CD4-positive, alpha-beta T cell treated with Interleukin-6 for 4 hours (primary cell): ENCODE measurements around the gene CDCA7L.

Source experiments
- DNase-seq: peaks from one replicate; pipeline ENCODE4 v3.0.0-alpha.2; 2020; ENCODE audit warnings: mixed read lengths

The CDCA7L gene

DNA sequence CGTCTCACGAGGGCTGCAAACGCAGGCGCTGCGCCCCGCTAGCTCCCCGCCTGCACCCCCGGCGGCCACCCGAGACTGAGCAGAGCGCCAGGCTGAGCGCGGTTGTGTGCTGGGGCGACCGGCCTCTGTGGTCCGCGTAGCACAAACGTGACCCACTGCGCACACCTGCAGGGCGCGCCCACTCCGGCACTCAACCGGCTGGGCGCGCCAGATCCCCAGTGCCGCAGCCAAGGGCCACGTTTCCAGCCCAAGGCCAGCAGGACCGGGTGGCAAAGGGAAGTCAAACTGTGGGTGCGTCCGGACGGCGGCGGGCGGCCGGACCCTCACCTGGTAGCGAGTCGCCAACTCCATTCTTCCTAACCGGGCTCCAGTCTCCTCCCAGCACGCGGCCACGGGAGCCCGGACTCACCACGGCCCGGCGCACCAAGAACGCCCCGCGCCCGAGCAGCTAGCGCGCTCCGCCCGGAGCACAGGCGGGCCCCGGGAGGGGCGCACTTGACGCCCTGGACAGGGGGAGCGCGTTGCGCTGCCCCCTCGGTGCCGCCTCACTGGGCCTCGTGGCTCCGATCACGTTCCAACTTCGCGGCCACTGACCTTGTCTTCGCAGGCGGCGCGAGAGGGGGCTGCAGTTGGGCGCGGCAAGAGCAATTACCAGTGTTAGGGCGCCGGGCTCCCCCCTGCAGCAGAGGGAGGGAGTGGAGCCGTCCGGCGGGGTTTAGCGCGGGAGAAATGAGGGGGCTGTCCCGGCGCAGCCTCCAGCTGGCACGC lies at the start of gene CDCA7L:
TSS of gene CDCA7L (minus strand) at position 446 of the 768 bp plus-strand sequence. CDS start at position 351, 95 bp downstream.
- DNase-seq, result peak; percentile 58

- DNase-seq, result no peak
Measured at GRCh38 chr7:21986096-21986495, 40.4 kb upstream of the CDCA7L start.

- no peak for DNase-seq
Measured at GRCh38 chr7:21984042-21984441, 38.3 kb upstream of the CDCA7L start.

DNA sequence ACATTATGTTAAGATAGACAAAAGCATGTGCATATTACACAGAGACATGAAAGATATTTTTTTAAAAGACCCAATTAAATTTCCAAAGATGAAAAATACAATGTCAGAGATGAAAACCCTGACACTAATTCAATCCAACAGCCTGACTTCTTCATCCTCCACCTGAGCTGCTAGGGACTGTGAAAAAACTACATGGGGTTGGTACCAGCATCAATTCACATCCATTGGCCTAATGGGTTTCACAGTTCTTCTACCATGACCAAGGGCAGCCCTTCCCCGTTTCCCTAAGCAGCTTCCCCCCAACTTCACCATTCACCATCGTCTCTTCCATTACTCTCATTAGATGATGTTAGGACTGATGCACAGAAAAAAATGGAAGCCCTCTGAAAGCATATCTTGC lies 37.4 kb upstream of the CDCA7L start:
- DNase-seq, result no peak

DNA sequence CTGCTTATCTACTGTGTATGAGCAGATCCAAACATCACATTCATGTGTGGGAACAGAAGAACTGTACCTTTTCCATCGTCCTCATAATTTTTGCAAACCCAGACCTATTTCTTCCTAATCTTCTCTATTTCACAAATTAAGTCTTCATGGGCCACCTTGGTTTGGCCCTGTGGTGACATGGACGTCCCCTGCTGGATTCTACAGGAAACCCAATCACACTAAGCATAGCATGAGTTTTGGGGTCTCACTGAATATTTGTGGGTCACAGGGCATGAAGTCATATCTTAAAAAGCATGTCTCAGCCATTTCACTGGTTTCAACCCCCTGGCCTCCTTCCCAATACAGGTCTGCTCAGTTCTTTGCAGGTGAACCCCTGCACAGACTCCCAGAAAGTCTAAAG lies 35.8 kb upstream of the CDCA7L start:
- DNase-seq, result no peak

GRCh38 chr7:21980926-21981500 lies 35.3 kb upstream of the CDCA7L start:
- DNase-seq, result no peak

- DNase-seq, result no peak
Measured at GRCh38 chr7:21972397-21972784, 26.7 kb upstream of the CDCA7L start.

GRCh38 chr7:21971780-21972396 lies 26.2 kb upstream of the CDCA7L start:
- no peak for DNase-seq

GRCh38 chr7:21969822-21970221 lies 24.1 kb upstream of the CDCA7L start:
- DNase-seq, result no peak

DNA sequence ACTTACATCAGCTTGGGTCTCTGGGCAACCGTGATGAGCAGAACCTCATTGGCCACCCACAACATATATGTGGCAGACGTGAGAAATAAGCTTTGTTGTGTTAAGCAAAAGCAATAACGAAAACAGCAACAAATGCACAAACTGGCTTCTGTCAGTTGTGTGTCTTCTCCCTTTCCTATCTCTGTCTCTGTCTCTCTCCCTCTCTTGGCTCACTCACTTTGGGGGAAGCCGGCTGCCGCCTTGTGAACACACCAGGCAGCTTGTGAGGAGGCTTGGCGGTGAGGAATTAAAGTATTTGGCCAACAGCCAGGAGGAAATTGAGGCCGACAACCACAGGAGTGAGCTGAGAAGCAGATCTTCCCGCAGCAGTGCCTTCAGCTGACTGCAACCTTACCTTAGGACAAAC lies 21.9 kb upstream of the CDCA7L start:
- DNase-seq, result peak; percentile 59

GRCh38 chr7:21966271-21966670 lies 20.6 kb upstream of the CDCA7L start:
- DNase-seq, result no peak

DNA sequence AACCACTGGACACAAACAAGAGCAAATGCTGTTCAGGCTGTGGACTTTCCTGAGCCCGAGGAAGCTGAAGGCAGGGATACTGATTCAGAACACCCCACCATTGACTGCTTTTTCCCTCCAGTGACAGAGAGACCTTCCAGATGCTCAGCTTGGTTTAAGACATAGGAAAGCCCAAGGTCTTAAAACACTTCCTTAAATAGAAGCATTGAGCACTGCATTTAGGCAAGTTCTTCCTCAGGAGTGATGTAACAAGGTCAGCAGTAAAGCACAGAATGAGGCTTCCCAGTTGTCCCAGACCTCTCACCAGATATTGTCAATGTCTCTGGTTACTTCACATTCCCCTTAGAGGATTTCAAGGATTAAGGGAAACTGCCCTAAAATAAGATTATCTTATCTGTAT lies 19.6 kb upstream of the CDCA7L start:
- DNase-seq, result no peak

GRCh38 chr7:21962677-21963076 lies 17.0 kb upstream of the CDCA7L start:
- no peak for DNase-seq

DNA sequence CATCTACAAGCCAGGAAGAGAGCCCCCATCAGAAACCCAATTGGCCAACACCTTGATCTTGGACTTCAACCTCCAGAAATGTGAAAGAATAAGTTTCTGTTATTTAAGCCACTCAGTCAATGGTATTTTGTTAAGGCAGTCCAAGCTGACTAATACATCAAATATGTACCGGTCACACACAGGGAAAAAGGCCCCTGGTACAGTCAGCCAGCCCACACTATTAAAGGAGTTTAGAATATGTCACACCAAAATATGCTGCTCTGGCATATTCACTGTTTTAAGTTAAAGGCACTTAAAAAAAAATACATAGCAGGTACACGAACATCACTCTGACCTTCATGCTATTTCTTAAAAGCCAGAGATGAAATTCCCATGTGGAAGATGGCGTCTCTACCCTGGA lies 15.2 kb upstream of the CDCA7L start:
- no peak for DNase-seq

DNA sequence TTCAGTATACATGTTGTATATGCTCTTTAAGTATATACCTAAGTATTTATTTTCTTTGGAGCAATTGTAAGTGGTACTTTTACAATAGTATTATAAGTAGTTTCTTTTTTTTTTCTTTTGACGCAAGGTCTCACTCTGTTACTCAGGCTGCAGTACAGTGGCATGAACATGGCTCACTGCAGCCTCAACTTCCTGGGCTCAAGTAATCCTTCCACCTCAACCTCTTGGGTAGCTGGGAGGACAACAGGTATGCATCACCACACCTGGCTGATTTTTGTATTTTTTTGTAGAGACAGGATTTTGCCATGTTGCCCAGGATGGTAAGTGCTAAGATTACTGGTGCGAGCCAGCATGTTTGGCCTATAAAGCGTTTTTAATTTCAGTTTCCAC lies 13.7 kb upstream of the CDCA7L start:
- DNase-seq, result no peak

DNA sequence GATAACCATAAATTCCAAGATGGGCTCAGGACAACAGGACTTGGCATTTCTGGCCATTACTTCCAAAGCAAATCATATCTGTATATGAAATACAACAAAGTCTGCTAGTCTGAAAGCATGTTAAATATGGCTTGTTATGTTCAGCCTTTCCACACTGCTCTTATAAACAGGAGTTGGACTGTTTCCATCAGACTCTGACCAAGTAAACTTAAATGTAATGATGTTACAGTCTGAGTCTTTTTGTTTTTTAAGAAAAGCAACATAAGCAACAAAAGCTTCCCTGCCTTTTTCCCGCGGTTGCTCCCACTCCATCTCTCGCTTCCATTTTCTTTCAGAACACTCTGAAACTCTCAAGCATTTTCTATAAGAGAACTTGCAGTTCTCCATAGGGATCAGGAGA lies 8.1 kb upstream of the CDCA7L start:
- no peak for DNase-seq

GRCh38 chr7:21948887-21949540 lies 3.3 kb upstream of the CDCA7L start:
- no peak for DNase-seq

DNA sequence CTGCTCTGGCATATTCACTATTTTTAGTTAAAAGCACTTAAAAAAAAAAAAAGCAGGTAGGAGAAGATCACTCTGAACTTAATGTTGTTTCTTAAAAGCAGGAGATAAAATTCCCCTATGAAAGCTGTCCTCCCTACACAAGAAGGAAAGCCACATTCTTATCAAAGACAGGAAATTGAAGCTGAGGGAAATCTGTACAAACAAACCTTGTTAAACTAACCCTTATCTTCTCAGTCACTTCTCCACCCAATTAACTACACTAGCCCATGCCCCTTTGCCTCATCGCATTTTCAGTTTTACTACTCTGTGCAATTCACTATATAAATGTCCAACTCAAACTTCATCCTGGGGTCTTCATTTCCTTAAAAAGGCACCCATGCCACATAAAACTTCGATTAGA lies 2.7 kb upstream of the CDCA7L start:
- DNase-seq, result no peak

- no peak for DNase-seq
Measured at GRCh38 chr7:21947946-21948345, 2.2 kb upstream of the CDCA7L start.

GRCh38 chr7:21947056-21947455 lies 1.4 kb upstream of the CDCA7L start:
- DNase-seq, result no peak

DNA sequence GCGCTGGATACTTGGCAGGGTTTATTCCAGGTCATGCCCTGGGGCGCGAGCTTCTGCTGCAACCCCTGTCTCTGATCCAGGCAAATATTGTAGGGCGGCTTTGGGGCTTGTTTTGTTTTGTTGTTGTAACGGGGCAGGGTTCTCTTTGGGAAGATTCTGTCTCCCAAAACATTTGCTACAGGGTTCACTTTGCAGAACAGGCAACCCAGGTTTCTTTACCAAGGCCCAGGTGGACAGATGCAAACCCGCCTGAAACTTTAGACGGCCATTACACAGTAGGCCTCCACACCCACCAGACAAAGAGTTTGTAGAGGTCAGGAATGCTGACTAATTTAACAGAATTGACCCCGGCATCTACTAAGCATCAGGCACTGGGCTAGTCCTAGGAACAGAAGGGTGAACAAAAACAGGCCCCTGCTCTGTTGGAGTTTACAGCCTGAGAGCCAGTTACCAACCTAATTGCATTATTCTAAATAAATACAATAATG lies 567 bp upstream of the CDCA7L start:
- no peak for DNase-seq

GRCh38 chr7:21944616-21945453 lies 864 bp downstream of the CDCA7L start:
- DNase-seq, result peak; percentile 55

GRCh38 chr7:21943436-21943835 lies 2.3 kb downstream of the CDCA7L start:
- no peak for DNase-seq
